C4-2B (cell line): ENCODE results near the gene NPAT.

Experiments used
- ZFX ChIP-seq: fragments of 450-650 bp; IDR thresholded peaks from 2 replicates; pipeline ENCODE4 v1.6.1; 2017
- TF ChIP-seq, protein P1 (sequence below): fragments of 450-650 bp; conservative IDR thresholded peaks from 2 replicates; pipeline ENCODE4 v1.5.1; 2017; ENCODE audit warnings: mild to moderate bottlenecking

- TF ChIP-seq, protein P1, sequence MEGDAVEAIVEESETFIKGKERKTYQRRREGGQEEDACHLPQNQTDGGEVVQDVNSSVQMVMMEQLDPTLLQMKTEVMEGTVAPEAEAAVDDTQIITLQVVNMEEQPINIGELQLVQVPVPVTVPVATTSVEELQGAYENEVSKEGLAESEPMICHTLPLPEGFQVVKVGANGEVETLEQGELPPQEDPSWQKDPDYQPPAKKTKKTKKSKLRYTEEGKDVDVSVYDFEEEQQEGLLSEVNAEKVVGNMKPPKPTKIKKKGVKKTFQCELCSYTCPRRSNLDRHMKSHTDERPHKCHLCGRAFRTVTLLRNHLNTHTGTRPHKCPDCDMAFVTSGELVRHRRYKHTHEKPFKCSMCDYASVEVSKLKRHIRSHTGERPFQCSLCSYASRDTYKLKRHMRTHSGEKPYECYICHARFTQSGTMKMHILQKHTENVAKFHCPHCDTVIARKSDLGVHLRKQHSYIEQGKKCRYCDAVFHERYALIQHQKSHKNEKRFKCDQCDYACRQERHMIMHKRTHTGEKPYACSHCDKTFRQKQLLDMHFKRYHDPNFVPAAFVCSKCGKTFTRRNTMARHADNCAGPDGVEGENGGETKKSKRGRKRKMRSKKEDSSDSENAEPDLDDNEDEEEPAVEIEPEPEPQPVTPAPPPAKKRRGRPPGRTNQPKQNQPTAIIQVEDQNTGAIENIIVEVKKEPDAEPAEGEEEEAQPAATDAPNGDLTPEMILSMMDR, result no peak
- TF ChIP-seq ZFX, result no peak
Measured at GRCh38 chr11:108125096-108125495, 97.3 kb downstream of the NPAT start.
